GM23338 (cell line): ENCODE measurements around the gene CNTNAP2. TPM values are rescaled to one million over a fixed set of nuclear protein-coding genes. Genes with fewer than 3 reads are reported as not detected.

Source experiments
- CREB1 ChIP-seq: fragments of 250-450 bp; sonication (Bioruptor Pico); IDR thresholded peaks from 2 replicates; pipeline ENCODE4 v1.5.0; 2020; ENCODE audit warnings: low read depth, mild to moderate bottlenecking, moderate library complexity
- ETS1 ChIP-seq: IDR thresholded peaks from 2 replicates; pipeline ENCODE4 v1.6.1; 2016; ENCODE audit warnings: antibody characterized with exemption
- EZH2 ChIP-seq: fragments of 200-600 bp; sonication (generic); IDR thresholded peaks from one replicate; pipeline ENCODE4 v1.8.0; 2017; ENCODE audit warnings: antibody characterized with exemption, mild to moderate bottlenecking, low read depth; ENCODE audit not compliant: unreplicated experiment
- EZH2phosphoT487 ChIP-seq: fragments of 200-600 bp; sonication (generic); IDR thresholded peaks from one replicate; pipeline ENCODE4 v1.8.1; 2018; ENCODE audit warnings: antibody characterized with exemption; ENCODE audit not compliant: unreplicated experiment
- POLR2AphosphoS5 ChIP-seq: IDR thresholded peaks from 2 replicates; pipeline ENCODE4 v1.6.1; 2016; ENCODE audit warnings: antibody characterized with exemption, low read depth
- REST ChIP-seq: IDR thresholded peaks from one replicate; pipeline ENCODE4 v1.6.1; 2018; ENCODE audit warnings: antibody characterized with exemption; ENCODE audit not compliant: unreplicated experiment
- STAT1 ChIP-seq: IDR thresholded peaks from one replicate; pipeline ENCODE4 v1.6.1; 2016; ENCODE audit warnings: antibody characterized with exemption; ENCODE audit not compliant: unreplicated experiment
- ZNF114 ChIP-seq: fragments of 250-450 bp; sonication (Bioruptor Pico); IDR thresholded peaks from 2 replicates; pipeline ENCODE4 v1.5.0; 2020; ENCODE audit warnings: mild to moderate bottlenecking, moderate library complexity
- ZNF462 ChIP-seq: fragments of 250-450 bp; sonication (Bioruptor Pico); IDR thresholded peaks from 2 replicates; pipeline ENCODE4 v1.5.0; 2020; ENCODE audit warnings: mild to moderate bottlenecking, moderate library complexity
- polyA plus RNA-seq: library from polyadenylated mRNA; unstranded; fragments of >200 nt; fragmentation: Nextera tagmentation; extraction: Ambion mirVana; gene quantifications from 2 replicates; pipeline ENCODE4 v1.2.1, GENCODE V29; 2016
- total RNA-seq: library from RNA; depleted of rRNA; stranded (reverse); fragments of >200 nt; shearing (Covaris generic); gene quantifications from 2 replicates; pipeline ENCODE4 v1.2.3, GENCODE V29; 2014

CNTNAP2 gene
- total and polyA plus RNA-seq, 2 experiments from 2014 or later: 38.2 to 61.3 TPM

GRCh38 chr7:147700702-147701101, 1584.1 kb downstream of the CNTNAP2 start (continued):
- TF ChIP-seq ZNF462 (CRISPR knock-in tag) (no peak), EZH2 (no peak), ZNF114 (CRISPR knock-in tag) (no peak), STAT1 (no peak), ETS1 (no peak), CREB1 (no peak), POLR2AphosphoS5 (no peak), REST (no peak), EZH2phosphoT487 (no peak)
